Stimulated activated naive CD4-positive, alpha-beta T cell treated with Interleukin-2 at 50 U/mL for 16 hours (primary cell): ENCODE results near the gene DRAM1.

Experiments used
- DNase-seq: peaks from one replicate; lab custom pipeline; 2025; lab: John Stamatoyannopoulos, UW

DRAM1 gene

GRCh38 chr12:101941306-101942249, 64.2 kb downstream of the DRAM1 start:
- no peak for DNase-seq

GRCh38 chr12:101942250-101942605, 64.8 kb downstream of the DRAM1 start:
- no peak for DNase-seq

GRCh38 chr12:101945369-101946232, 68.2 kb downstream of the DRAM1 start:
- no peak for DNase-seq

GRCh38 chr12:101946233-101946611, 68.8 kb downstream of the DRAM1 start:
- DNase-seq = no peak

- DNase-seq = no peak
Observed at GRCh38 chr12:101947316-101947715, 69.9 kb downstream of the DRAM1 start.

- DNase-seq = no peak
Observed at GRCh38 chr12:101948365-101948764, 71.0 kb downstream of the DRAM1 start.

GRCh38 chr12:101951002-101951670, 73.8 kb downstream of the DRAM1 start:
- no peak for DNase-seq

- DNase-seq = no peak
Observed at GRCh38 chr12:101954113-101954512, 76.7 kb downstream of the DRAM1 start.

GRCh38 chr12:101954676-101955075, 77.3 kb downstream of the DRAM1 start:
- DNase-seq = no peak

GRCh38 chr12:101957252-101957959, 80.0 kb downstream of the DRAM1 start:
- no peak for DNase-seq

GRCh38 chr12:101959607-101960006, 82.2 kb downstream of the DRAM1 start:
- DNase-seq = no peak

GRCh38 chr12:101962486-101962885, 85.1 kb downstream of the DRAM1 start:
- DNase-seq = no peak

GRCh38 chr12:101963697-101964096, 86.3 kb downstream of the DRAM1 start:
- DNase-seq = no peak

- no peak for DNase-seq
Observed at GRCh38 chr12:101966496-101966895, 89.1 kb downstream of the DRAM1 start.

GRCh38 chr12:101967506-101967905, 90.1 kb downstream of the DRAM1 start:
- DNase-seq = no peak

GRCh38 chr12:101968770-101969169, 91.4 kb downstream of the DRAM1 start:
- DNase-seq = no peak
